Thyroid gland (tissue), 4 donors: ENCODE measurements around the gene MRGPRE.

Source experiments
- POLR2A ChIP-seq, 2 donors: fragments of 450-650 bp; IDR thresholded peaks; one replicate each; pipeline ENCODE4 v1.6.1; 2017; ENCODE audit warnings: antibody characterized with exemption in 2 of 2, mild to moderate bottlenecking in 2 of 2, moderate library complexity in 1 of 2
- TF ChIP-seq, protein P1 (sequence below), 6 experiments: fragments of 200-600 bp in 3 of 6; fragments of 450-650 bp in 3 of 6; sonication (generic) in 3 of 6; IDR thresholded peaks; one replicate each; pipeline ENCODE4 v1.5.1; 2016 to 2019; ENCODE audit warnings: antibody characterized with exemption in 6 of 6, mild to moderate bottlenecking in 2 of 6, inconsistent platforms in 1 of 6, moderate library complexity in 1 of 6

DNA sequence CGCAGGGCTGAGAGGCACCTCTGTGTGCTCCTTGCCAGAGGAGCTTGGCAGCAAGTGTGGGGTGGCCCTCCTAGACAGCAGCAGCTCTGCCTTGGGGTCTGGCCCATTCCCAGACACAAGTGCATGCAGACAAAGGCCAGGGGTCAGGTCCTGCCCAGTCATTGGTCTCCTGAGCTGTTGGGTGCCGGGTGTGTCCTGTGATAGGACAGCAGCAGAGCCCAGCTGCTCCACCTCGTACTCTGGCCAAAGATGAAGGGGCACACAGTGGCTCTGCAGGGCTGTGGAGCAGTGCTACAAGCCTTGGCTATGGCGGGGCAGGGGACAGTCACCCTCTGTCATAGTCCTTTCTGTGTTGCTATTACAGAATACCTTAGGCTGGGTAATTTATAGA lies 49.8 kb downstream of the MRGPRE start:
- no peak for TF ChIP-seq POLR2A (IDR thresholded peaks at IDR 0.05)
- TF ChIP-seq, protein P1, sequence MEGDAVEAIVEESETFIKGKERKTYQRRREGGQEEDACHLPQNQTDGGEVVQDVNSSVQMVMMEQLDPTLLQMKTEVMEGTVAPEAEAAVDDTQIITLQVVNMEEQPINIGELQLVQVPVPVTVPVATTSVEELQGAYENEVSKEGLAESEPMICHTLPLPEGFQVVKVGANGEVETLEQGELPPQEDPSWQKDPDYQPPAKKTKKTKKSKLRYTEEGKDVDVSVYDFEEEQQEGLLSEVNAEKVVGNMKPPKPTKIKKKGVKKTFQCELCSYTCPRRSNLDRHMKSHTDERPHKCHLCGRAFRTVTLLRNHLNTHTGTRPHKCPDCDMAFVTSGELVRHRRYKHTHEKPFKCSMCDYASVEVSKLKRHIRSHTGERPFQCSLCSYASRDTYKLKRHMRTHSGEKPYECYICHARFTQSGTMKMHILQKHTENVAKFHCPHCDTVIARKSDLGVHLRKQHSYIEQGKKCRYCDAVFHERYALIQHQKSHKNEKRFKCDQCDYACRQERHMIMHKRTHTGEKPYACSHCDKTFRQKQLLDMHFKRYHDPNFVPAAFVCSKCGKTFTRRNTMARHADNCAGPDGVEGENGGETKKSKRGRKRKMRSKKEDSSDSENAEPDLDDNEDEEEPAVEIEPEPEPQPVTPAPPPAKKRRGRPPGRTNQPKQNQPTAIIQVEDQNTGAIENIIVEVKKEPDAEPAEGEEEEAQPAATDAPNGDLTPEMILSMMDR (IDR thresholded peaks at IDR 0.05): no peak
